PC-3 (cell line): ENCODE results near the gene UFD1. TPM values are rescaled to one million over a fixed set of nuclear protein-coding genes. Genes with fewer than 3 reads are reported as not detected.

ENCODE experiments used
- ATAC-seq: fragments of 200-7000 bp; cut with Tn5 transposase; 2 replicates; pipeline ENCODE4 v1.9.1; 2020; ENCODE audit warnings: mild to moderate bottlenecking, moderate library complexity
- BruUV-seq: library from RNA; stranded (reverse); fragments of 400-500 nt; replicated peaks from 2 replicates; lab custom pipeline; 2021; lab: Mats Ljungman, UMichigan
- CTCF ChIA-PET: fragments of 300-600 bp; sonication (Branson Sonifier 250); formaldehyde crosslinking; loops from one replicate; lab custom pipeline; 2022; ENCODE audit warnings: antibody characterized with exemption; lab: Charles Lee
- POLR2A ChIA-PET: fragments of 300-600 bp; sonication (Branson Sonifier 250); formaldehyde crosslinking; loops from one replicate; lab custom pipeline; 2022; ENCODE audit warnings: antibody characterized with exemption; ENCODE audit not compliant: unreplicated experiment; lab: Charles Lee
- DNase-seq: peaks from one replicate; pipeline ENCODE4 v3.0.0-alpha.2; 2015
- H2AFZ ChIP-seq: fragments of 300-600 bp; sonication (generic); 2 replicates; pipeline ENCODE4 v1.6.0; 2016; ENCODE audit warnings: antibody characterized with exemption, low read length
- H3F3A ChIP-seq: fragments of 300-600 bp; sonication (generic); one replicate; pipeline ENCODE4 v1.6.0; 2017; ENCODE audit warnings: antibody characterized with exemption, low read length, control low read depth, mild to moderate bottlenecking; ENCODE audit not compliant: unreplicated experiment
- H3K27ac ChIP-seq: fragments of 300-600 bp; sonication (generic); 2 replicates; pipeline ENCODE4 v1.5.1; 2016; ENCODE audit warnings: mild to moderate bottlenecking, low read length
- H3K27me3 ChIP-seq: fragments of 300-600 bp; sonication (generic); 2 replicates; pipeline ENCODE4 v1.6.1; 2016; ENCODE audit warnings: low read length, mixed read lengths
- H3K36me3 ChIP-seq: fragments of 300-600 bp; sonication (generic); 2 replicates; pipeline ENCODE4 v1.6.1; 2016; ENCODE audit warnings: low read depth, mixed run types, low read length, mixed read lengths
- H3K4me1 ChIP-seq: fragments of 300-600 bp; sonication (generic); 2 replicates; pipeline ENCODE4 v1.5.1; 2016; ENCODE audit warnings: low read length; ENCODE audit not compliant: insufficient read depth
- H3K4me2 ChIP-seq: fragments of 300-600 bp; sonication (generic); 2 replicates; pipeline ENCODE4 v1.6.0; 2016; ENCODE audit warnings: low read length
- H3K4me3 ChIP-seq: fragments of 300-600 bp; sonication (generic); 2 replicates; pipeline ENCODE4 v1.5.1; 2016; ENCODE audit warnings: mild to moderate bottlenecking, low read length, mixed read lengths
- H3K79me2 ChIP-seq: fragments of 300-600 bp; sonication (generic); 2 replicates; pipeline ENCODE4 v1.6.1; 2017; ENCODE audit warnings: low read length, mixed read lengths
- H3K9ac ChIP-seq: fragments of 300-600 bp; sonication (generic); 2 replicates; pipeline ENCODE4 v1.6.0; 2016; ENCODE audit warnings: mild to moderate bottlenecking, low read length
- H3K9me2 ChIP-seq: fragments of 300-600 bp; sonication (generic); replicated peaks from 2 replicates; pipeline ENCODE4 v1.6.1; 2016; ENCODE audit warnings: mixed run types, low read length, mixed read lengths
- H3K9me3 ChIP-seq: fragments of 300-600 bp; sonication (generic); 2 replicates; pipeline ENCODE4 v1.6.1; 2016; ENCODE audit warnings: low read length, mixed read lengths
- H4K20me1 ChIP-seq: fragments of 300-600 bp; sonication (generic); 2 replicates; pipeline ENCODE4 v1.6.1; 2016; ENCODE audit warnings: low read length, mixed read lengths
- CTCF ChIP-seq: fragments of 300-600 bp; sonication (generic); conservative IDR thresholded peaks from 2 replicates; pipeline ENCODE4 v1.5.1; 2017; ENCODE audit warnings: antibody characterized with exemption, low read depth, mild to moderate bottlenecking, low read length
- EZH2 ChIP-seq: fragments of 300-600 bp; sonication (generic); IDR thresholded peaks from one replicate; pipeline ENCODE4 v1.6.1; 2017; ENCODE audit warnings: antibody characterized with exemption, mild to moderate bottlenecking, low read length; ENCODE audit not compliant: unreplicated experiment
- EZH2phosphoT487 ChIP-seq: fragments of 300-600 bp; sonication (generic); IDR thresholded peaks from 2 replicates; pipeline ENCODE4 v1.6.1; 2018; ENCODE audit warnings: mild to moderate bottlenecking, antibody characterized with exemption, low read length, borderline replicate concordance
- intact Hi-C: fragments of 100-400 bp; cut with micrococcal nuclease; formaldehyde crosslinking; loops from 2 replicates; pipeline ENCODE4 v1.9.0; 2023
- total RNA-seq: library from RNA; depleted of rRNA; stranded (reverse); fragments of >200 nt; gene quantifications from 2 replicates; pipeline ENCODE4 v1.2.3, GENCODE V29; 2014

UFD1 gene
- total RNA-seq, 1 experiment from 2014 or later: 92.6 TPM

GRCh38 chr22:19495562-19496323 lies 16.8 kb upstream of the UFD1 start:
- H3K27me3 ChIP-seq: no peaks in the 10 kb centered on the region
- no peak overlapping the region for H2AFZ ChIP-seq
- H3K27ac ChIP-seq: no peak overlapping the region
- intact Hi-C loops: loop anchor here (1.0 to 10.0 kb wide), 3 partner anchors 75 to 219 kb away; partner anchors contain the start of gene SEPTIN5
- peaks cover 5% of the 10 kb centered on the region; the same call in 1 of the 2 replicates for H3K4me1 ChIP-seq
- H3F3A ChIP-seq: no peaks in the 10 kb centered on the region
- H3K9me3 ChIP-seq: no peaks in the 10 kb centered on the region
- H3K79me2 ChIP-seq: no peaks in the 10 kb centered on the region
- peak; percentile 45; the same call in 1 of the 2 replicates for TF ChIP-seq CTCF
- TF ChIP-seq EZH2phosphoT487: no peak
- no peak overlapping the region for H3K4me2 ChIP-seq
- ATAC-seq (no peak), DNase-seq (peak; percentile 22)
- BruUV-seq: no TSS peak
- POLR2A ChIA-PET: no interaction called here
- peaks cover 15% of the 10 kb centered on the region; the same call in 1 of the 2 replicates for H3K36me3 ChIP-seq
- H4K20me1 ChIP-seq: no peaks in the 10 kb centered on the region
- H3K9ac ChIP-seq: no peak overlapping the region
- H3K4me3 ChIP-seq: no peak overlapping the region
- H3K9me2 ChIP-seq: no peaks in the 10 kb centered on the region
- CTCF ChIA-PET: interaction anchor here (1.0 kb wide), 1 partner anchor 134 kb away, joined by 23 read pairs; no protein-coding TSS in a partner anchor

DNA sequence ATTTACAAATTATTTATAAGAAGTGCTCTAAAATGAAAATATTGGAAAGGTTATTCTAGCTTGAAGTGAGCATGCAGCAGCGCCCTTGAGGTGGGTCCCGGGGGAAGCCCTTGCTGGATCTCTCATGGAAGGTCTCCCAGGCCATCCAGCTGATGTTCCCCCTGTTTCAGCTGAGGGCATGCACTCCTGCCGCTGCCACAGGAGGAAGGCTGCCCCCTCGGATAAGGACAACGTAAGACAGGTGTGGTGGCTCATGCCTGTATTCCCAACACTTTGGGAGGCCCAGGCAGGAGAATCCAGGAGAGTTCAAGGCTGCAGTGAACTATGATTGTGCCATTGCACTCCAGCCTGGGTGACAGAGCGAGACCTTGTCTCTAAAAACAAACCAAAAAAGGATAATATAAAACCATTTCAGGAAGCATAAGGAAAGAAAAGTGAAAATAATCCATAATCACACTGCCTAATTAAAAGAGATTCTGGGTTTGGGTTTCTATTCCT lies 15.7 kb upstream of the UFD1 start:
- CTCF ChIA-PET: no interaction called here
- POLR2A ChIA-PET: no interaction called here
- H3K79me2 ChIP-seq: no peaks in the 10 kb centered on the region
- no peaks in the 10 kb centered on the region for H3K9me2 ChIP-seq
- no peaks in the 10 kb centered on the region for H4K20me1 ChIP-seq
- BruUV-seq: no TSS peak
- H2AFZ ChIP-seq: no peak overlapping the region
- no peaks in the 10 kb centered on the region for H3F3A ChIP-seq
- TF ChIP-seq EZH2: no peak
- TF ChIP-seq EZH2phosphoT487: no peak
- no peak for TF ChIP-seq CTCF
- peaks cover 5% of the 10 kb centered on the region; the same call in 1 of the 2 replicates for H3K4me1 ChIP-seq
- ATAC-seq (no peak), DNase-seq (no peak)
- intact Hi-C loops: loop anchor here (10.0 kb wide), 1 partner anchor 220 kb away; the partner anchor contains the start of gene SEPTIN5
- H3K4me2 ChIP-seq: no peak overlapping the region
- no peak overlapping the region for H3K27ac ChIP-seq
- no peaks in the 10 kb centered on the region for H3K27me3 ChIP-seq
- no peak overlapping the region for H3K4me3 ChIP-seq
- H3K36me3 ChIP-seq: peaks cover 18% of the 10 kb centered on the region
- H3K9me3 ChIP-seq: no peaks in the 10 kb centered on the region
- no peak overlapping the region for H3K9ac ChIP-seq
